Lower lobe of right lung (tissue), 2 donors: ENCODE measurements around the gene ABL1. TPM values are rescaled to one million over a fixed set of nuclear protein-coding genes. Genes with fewer than 3 reads are reported as not detected.

Experiments used
- ATAC-seq, 2 donors: fragments of 200-7000 bp; cut with Tn5 transposase; one replicate each; pipeline ENCODE4 v1.9.1; 2020 to 2022; ENCODE audit warnings: mild to moderate bottlenecking in 2 of 2, moderate library complexity in 2 of 2
- DNase-seq: peaks from one replicate; pipeline ENCODE4 v3.0.0-alpha.2; 2020
- H3K27ac ChIP-seq: fragments of 200-600 bp; one replicate; pipeline ENCODE4 v1.8.0; 2022
- H3K27me3 ChIP-seq: fragments of 200-600 bp; one replicate; pipeline ENCODE4 v1.8.0; 2022; ENCODE audit warnings: low read depth
- H3K36me3 ChIP-seq: fragments of 200-600 bp; one replicate; pipeline ENCODE4 v1.8.0; 2022; ENCODE audit warnings: mild to moderate bottlenecking
- H3K4me1 ChIP-seq: fragments of 200-600 bp; one replicate; pipeline ENCODE4 v1.8.0; 2022
- H3K4me3 ChIP-seq: fragments of 200-600 bp; one replicate; pipeline ENCODE4 v1.8.0; 2022; ENCODE audit warnings: mild to moderate bottlenecking
- H3K9me3 ChIP-seq: fragments of 200-600 bp; one replicate; pipeline ENCODE4 v1.8.0; 2022
- intact Hi-C: fragments of 100-400 bp; cut with DNase I; formaldehyde crosslinking; loops from one replicate; pipeline ENCODE4 v1.11.0; 2022
- total RNA-seq: library from RNA; stranded (reverse); fragmentation: NEBNext Ultra II Directional; extraction: Animal tissue kit (Norgen Biotek cat#: 25700); gene quantifications from one replicate; pipeline ENCODE4 v1.2.1, GENCODE V29; 2021
- TF ChIP-seq, protein P1 (sequence below): fragments of 200-600 bp; IDR thresholded peaks from one replicate; pipeline ENCODE4 v1.8.0; 2022; ENCODE audit warnings: antibody characterized with exemption, mild to moderate bottlenecking
- donor health status: DM: no; HTN: yes; CAD: no; lungs with severe emphysema.

ABL1 gene
- total RNA-seq, 1 donor from 2014 or later = 50.2 TPM

DNA sequence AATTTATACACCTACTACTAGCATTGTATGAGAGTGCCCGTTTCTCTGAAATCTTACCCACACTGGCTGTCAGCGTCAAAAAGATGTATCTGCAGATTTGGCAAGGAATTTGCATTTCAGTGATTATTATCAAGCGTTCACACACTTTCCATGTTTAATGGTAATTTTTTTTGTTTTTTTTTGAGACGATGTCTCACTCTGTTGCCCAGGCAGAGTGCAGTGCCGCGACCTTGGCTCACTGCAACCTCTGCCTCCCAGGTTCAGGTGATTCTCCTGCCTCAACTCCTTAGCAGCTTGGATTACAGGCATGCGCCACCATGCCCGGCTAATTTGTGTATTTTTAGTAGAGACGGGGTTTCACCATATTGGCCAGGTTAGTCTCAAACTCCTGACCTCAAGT is 14.3 kb downstream of the ABL1 start:
- ATAC-seq = no peak
- peaks cover 6% of the 10 kb centered on the region for H3K36me3 ChIP-seq
- no peak overlapping the region for H3K27ac ChIP-seq
- H3K9me3 ChIP-seq = no peaks in the 10 kb centered on the region
- no peak for DNase-seq
- intact Hi-C loops = no loop called here
- H3K4me1 ChIP-seq = peaks cover 43% of the 10 kb centered on the region
- TF ChIP-seq, protein P1, sequence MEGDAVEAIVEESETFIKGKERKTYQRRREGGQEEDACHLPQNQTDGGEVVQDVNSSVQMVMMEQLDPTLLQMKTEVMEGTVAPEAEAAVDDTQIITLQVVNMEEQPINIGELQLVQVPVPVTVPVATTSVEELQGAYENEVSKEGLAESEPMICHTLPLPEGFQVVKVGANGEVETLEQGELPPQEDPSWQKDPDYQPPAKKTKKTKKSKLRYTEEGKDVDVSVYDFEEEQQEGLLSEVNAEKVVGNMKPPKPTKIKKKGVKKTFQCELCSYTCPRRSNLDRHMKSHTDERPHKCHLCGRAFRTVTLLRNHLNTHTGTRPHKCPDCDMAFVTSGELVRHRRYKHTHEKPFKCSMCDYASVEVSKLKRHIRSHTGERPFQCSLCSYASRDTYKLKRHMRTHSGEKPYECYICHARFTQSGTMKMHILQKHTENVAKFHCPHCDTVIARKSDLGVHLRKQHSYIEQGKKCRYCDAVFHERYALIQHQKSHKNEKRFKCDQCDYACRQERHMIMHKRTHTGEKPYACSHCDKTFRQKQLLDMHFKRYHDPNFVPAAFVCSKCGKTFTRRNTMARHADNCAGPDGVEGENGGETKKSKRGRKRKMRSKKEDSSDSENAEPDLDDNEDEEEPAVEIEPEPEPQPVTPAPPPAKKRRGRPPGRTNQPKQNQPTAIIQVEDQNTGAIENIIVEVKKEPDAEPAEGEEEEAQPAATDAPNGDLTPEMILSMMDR = no peak
- no peak overlapping the region for H3K4me3 ChIP-seq
- no peaks in the 10 kb centered on the region for H3K27me3 ChIP-seq

DNA sequence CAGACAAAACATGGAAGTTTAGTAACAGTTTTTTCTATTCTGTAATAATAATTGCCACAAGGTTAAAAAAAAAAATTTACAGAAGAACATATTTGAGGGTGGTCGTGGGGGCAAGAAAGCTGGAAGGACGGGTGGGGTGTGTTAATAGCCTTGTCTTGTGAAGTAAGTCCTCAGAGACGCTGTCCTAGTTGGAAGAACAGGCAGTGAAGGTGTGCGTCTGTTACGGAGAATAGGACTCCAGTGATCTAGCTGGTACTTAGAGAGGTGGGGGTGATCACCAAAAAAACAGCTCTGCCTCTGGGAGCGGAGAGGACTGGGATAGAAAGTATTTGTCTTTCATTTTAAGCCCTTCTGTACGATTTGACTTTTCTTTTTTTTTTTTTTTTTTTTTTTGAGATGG is 17.7 kb downstream of the ABL1 start:
- ATAC-seq = no peak
- peaks cover 38% of the 10 kb centered on the region for H3K36me3 ChIP-seq
- H3K27ac ChIP-seq = no peak overlapping the region
- TF ChIP-seq, protein P1 = no peak
- no peak overlapping the region for H3K4me3 ChIP-seq
- intact Hi-C loops = no loop called here
- H3K4me1 ChIP-seq = peaks cover 12% of the 10 kb centered on the region
- no peaks in the 10 kb centered on the region for H3K9me3 ChIP-seq
- no peaks in the 10 kb centered on the region for H3K27me3 ChIP-seq
- no peak for DNase-seq

DNA sequence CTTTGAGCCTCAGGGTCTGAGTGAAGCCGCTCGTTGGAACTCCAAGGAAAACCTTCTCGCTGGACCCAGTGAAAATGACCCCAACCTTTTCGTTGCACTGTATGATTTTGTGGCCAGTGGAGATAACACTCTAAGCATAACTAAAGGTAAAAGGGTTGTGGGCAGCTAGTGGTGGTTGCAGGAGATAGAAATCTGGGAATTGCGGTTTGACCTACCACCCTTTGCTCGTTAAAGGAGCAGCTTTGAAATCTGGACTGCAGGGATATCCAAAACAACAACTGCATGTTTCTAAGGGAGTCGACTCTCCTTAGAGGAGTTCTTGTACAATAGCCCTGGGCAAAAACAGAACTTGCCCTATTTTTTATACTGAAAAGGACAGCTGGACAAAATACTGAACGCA is 19.0 kb downstream of the ABL1 start:
- H3K9me3 ChIP-seq = no peaks in the 10 kb centered on the region
- DNase-seq (no peak), ATAC-seq (no peak)
- no peak overlapping the region for H3K27ac ChIP-seq
- H3K4me1 ChIP-seq = no peaks in the 10 kb centered on the region
- H3K4me3 ChIP-seq = no peak overlapping the region
- peaks cover 43% of the 10 kb centered on the region for H3K36me3 ChIP-seq
- intact Hi-C loops = no loop called here
- TF ChIP-seq, protein P1 = no peak
- no peaks in the 10 kb centered on the region for H3K27me3 ChIP-seq

DNA sequence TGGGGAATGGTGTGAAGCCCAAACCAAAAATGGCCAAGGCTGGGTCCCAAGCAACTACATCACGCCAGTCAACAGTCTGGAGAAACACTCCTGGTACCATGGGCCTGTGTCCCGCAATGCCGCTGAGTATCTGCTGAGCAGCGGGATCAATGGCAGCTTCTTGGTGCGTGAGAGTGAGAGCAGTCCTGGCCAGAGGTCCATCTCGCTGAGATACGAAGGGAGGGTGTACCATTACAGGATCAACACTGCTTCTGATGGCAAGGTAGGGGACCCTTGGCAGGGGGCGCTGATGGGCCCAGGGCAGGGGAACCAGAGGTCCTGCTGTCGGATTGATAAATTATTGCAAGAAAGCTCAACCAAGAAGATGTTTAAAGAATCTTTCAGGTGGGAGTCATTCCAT is 19.8 kb downstream of the ABL1 start:
- H3K9me3 ChIP-seq = no peaks in the 10 kb centered on the region
- intact Hi-C loops = no loop called here
- peaks cover under 1% of the 10 kb centered on the region for H3K4me1 ChIP-seq
- H3K36me3 ChIP-seq = peaks cover 50% of the 10 kb centered on the region
- H3K27ac ChIP-seq = no peak overlapping the region
- no peaks in the 10 kb centered on the region for H3K27me3 ChIP-seq
- H3K4me3 ChIP-seq = no peak overlapping the region
- ATAC-seq (no peak), DNase-seq (no peak)
- TF ChIP-seq, protein P1 = no peak

DNA sequence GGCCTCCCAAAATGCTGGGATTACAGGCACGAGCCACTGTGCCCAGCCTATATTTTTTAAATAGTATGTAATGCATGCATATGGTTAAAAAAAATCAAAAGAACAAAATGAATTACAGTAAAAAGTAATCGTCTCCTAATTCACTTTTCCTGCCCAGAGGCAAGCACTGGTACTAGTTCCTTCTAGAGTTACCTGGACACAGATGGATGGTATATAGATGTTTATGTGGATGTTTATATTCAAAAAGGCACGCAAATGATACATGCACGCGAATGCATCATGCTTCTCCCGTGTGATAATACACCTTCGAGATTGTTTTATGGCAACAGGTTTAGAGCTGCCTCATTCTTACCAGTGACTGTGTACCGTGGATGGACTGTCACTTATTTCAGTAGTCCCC is 21.4 kb downstream of the ABL1 start:
- intact Hi-C loops = no loop called here
- Histone ChIP-seq H3K4me1 (peaks cover 17% of the 10 kb centered on the region), H3K27ac (no peak overlapping the region), H3K9me3 (no peaks in the 10 kb centered on the region), H3K36me3 (peaks cover 57% of the 10 kb centered on the region), H3K27me3 (no peaks in the 10 kb centered on the region), H3K4me3 (no peak overlapping the region)
- TF ChIP-seq, protein P1 = no peak
- DNase-seq (no peak), ATAC-seq (no peak)
